GM06990 (cell line): Measurements from ENCODE around the gene WNT3.

Source experiments
- DNase-seq: peaks from one replicate; pipeline ENCODE4 v3.0.0-alpha.2; 2011; ENCODE audit not compliant: insufficient read length; ENCODE audit errors: extremely low read depth
- H3K27me3 ChIP-seq: replicated peaks from 2 replicates; pipeline ENCODE4 v1.6.0; 2011; ENCODE audit warnings: low read length; ENCODE audit not compliant: control insufficient read depth, insufficient read depth
- H3K36me3 ChIP-seq: 2 replicates; pipeline ENCODE4 v1.5.1; 2011; ENCODE audit warnings: low read length; ENCODE audit not compliant: control insufficient read depth, insufficient read depth
- H3K4me3 ChIP-seq: replicated peaks from 2 replicates; pipeline ENCODE4 v1.5.1; 2011; ENCODE audit warnings: low read depth, mild to moderate bottlenecking, control low read depth, low read length
- TF ChIP-seq, protein P1 (sequence below): IDR thresholded peaks from 2 replicates; pipeline ENCODE4 v1.5.1; 2011; ENCODE audit warnings: low read length, control low read depth, mild to moderate bottlenecking, inconsistent platforms; ENCODE audit not compliant: insufficient read depth, poor library complexity, severe bottlenecking

The WNT3 gene

DNA sequence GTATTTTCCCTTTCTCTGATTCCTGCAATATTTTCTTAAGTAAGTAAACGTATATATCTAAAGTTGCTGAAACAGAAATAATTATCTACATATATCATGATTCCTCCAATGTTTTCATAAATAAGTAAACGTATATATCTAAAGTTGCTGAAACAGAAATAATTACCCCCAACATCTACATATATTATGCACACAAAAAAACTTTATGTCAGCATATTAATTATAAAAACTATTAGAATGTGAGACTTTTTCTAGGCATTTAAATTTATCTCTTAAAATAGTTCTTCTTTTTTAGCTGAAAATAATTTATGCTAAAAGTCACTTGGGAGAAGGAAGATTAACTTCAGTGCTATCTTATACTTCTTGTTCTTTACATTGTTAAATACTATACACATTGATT, 88.5 kb downstream of the WNT3 start:
- DNase-seq, result no peak
- no peaks in the 10 kb centered on the region for H3K27me3 ChIP-seq
- no peak overlapping the region for H3K4me3 ChIP-seq
- TF ChIP-seq, protein P1, sequence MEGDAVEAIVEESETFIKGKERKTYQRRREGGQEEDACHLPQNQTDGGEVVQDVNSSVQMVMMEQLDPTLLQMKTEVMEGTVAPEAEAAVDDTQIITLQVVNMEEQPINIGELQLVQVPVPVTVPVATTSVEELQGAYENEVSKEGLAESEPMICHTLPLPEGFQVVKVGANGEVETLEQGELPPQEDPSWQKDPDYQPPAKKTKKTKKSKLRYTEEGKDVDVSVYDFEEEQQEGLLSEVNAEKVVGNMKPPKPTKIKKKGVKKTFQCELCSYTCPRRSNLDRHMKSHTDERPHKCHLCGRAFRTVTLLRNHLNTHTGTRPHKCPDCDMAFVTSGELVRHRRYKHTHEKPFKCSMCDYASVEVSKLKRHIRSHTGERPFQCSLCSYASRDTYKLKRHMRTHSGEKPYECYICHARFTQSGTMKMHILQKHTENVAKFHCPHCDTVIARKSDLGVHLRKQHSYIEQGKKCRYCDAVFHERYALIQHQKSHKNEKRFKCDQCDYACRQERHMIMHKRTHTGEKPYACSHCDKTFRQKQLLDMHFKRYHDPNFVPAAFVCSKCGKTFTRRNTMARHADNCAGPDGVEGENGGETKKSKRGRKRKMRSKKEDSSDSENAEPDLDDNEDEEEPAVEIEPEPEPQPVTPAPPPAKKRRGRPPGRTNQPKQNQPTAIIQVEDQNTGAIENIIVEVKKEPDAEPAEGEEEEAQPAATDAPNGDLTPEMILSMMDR, result no peak
- H3K36me3 ChIP-seq, result no peaks in the 10 kb centered on the region; the same call in 1 of the 2 replicates

DNA sequence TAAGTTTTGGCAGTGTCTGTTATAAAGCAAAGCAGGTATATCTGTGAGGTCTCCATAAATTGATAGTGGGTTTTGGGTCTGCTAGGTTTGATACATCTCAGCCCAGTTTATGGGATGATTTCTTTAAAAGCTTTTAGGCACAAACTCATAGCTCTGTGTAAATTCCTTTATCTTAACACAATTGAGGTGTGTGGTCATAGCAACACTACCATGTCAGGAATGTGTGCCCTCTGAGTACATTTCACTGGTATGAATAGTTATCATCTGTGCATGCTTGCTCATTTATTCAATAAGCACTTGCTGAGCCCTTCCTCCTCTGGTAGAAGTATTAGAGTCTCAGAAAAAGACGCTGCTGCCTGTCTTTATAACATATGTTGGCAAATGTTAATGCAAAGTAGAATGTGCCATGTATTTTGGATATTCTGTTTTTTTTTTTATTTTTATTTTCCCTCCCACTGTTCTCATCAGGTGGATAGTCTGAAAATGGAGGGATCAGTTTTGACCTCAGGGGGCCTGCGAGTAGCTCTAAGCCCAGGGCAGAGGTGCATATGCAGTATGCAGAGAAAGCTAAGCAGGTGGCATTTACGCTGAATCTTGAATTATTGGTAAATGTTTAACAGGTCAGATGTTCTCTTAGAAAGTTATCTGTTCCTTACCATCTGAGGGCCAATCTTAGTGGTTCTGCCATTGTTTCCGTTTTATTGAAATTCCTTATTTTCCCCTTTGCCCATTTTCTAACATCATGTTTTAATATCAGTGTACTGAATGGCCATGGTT, 90.7 kb downstream of the WNT3 start:
- Histone ChIP-seq H3K36me3 (no peaks in the 10 kb centered on the region; the same call in 1 of the 2 replicates), H3K4me3 (no peak overlapping the region), H3K27me3 (no peaks in the 10 kb centered on the region)
- TF ChIP-seq, protein P1, result no peak
- no peak for DNase-seq

DNA sequence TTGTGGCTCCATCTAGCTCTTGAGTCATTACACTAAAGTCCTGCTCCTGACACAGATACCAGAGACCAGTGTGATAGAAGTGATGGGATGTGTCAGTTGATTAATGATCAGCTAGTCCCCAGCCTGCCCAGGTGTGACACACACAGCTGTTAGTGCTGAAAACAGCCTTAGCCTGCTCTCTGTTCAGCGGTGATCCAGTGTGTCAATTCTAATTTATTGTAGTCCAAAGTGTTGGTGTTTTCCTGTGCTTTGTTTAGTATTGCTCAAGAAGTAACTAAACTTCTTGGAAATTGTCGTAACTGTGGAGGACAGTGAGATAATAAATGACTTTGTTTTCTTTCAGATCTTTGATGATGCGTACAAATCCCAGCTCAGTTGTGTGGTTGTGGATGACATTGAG, 92.3 kb downstream of the WNT3 start:
- Histone ChIP-seq H3K36me3 (no peaks in the 10 kb centered on the region; the same call in 1 of the 2 replicates), H3K4me3 (no peak overlapping the region), H3K27me3 (no peaks in the 10 kb centered on the region)
- no peak for DNase-seq
- TF ChIP-seq, protein P1, result no peak

DNA sequence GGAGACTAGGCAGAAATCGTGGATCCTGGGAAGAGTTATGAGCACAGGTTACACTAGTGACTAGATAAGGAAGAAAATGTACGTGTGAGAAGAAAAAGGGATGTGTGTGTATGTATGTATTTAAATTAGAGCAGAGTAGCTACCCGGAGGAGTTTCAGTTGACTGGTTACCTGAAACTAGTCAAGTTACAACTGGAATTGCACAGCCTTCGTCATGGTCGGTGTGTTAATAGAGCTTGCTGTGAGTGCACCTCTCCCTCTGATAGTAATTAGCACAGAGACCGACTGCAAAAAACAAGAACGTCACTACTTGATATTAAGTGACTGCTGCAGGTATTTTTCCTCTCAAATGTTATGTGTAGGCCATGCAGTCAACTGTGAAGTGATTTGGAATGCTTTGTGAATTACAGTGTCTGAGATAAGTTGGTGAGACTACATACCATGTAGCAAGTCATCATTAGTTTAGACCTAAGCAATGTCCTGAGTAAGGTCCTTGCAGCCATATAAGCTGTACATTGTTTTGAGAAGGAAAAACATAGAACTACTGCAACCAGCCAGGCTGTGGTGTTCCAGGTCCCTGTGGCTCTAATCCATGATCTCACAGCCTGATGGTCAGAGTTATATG, 95.7 kb downstream of the WNT3 start:
- Histone ChIP-seq H3K36me3 (peaks cover 3% of the 10 kb centered on the region), H3K4me3 (no peak overlapping the region), H3K27me3 (no peaks in the 10 kb centered on the region)
- DNase-seq, result no peak
- TF ChIP-seq, protein P1, result no peak

DNA sequence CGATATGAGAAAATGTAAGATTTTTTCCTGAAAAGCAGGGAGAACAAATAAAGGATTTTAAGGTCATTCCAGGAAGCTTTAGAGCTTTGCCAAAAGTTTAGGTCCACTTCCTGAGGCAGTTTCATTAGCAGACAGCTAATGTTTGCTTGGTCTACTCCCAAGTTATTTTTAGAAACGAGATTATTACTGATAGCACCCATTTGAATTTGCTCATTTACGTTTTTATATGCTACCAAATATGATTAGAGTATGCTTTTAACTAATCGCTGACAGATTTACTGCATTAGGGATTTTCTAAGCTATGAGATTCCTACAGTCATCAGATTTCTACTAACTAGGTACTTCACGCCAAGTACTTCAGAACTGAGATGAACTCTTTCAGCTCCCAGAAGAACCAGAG, 98.1 kb downstream of the WNT3 start:
- TF ChIP-seq, protein P1, result no peak
- H3K4me3 ChIP-seq, result no peak overlapping the region
- H3K36me3 ChIP-seq, result peaks cover 3% of the 10 kb centered on the region
- no peak for DNase-seq
- no peaks in the 10 kb centered on the region for H3K27me3 ChIP-seq
